NCI-H446 (cell line): Measurements from ENCODE around the gene DOK7.
"Not testable (repeated sequence)": the region's sequence is repeated elsewhere in the genome, so short reads cannot be mapped to it uniquely, and the experiment has no call there.

Source experiments
- DNase-seq, 2 experiments: peaks; one replicate each; lab custom pipeline; 2025; lab: John Stamatoyannopoulos, UW

Gene DOK7

GRCh38 chr4:3442959-3443749 lies 20.0 kb upstream of the DOK7 start:
- peak in 1 of 2 experiments; percentile 36 for DNase-seq

DNA sequence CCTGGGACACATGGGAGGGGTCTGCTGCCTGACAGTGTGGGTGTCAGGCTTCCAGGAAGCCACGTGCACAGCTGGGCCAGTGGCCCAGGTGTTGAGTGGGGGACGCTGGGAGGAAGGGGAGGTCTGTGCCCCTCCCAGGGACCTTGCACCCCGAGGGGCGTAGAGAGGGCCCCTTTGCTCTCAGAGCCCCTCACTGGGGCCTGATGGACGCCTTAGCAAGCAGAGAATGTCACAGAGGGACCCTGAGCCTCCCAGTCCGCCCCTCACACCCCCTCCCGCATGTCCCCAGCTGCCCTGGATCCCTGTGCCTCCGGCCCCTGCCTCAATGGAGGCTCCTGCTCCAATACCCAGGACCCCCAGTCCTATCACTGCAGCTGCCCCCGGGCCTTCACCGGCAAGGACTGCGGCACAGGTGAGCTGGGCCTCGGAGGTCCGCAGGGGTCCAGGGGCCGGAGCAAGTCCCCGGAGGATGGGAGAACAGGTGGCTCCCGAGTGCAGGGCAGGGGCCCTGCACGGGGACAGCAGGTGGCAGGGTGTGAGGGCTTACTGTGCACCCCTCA lies 19.3 kb upstream of the DOK7 start:
- no peak for DNase-seq

- DNase-seq: no peak
These were observed 18.6 kb upstream of the DOK7 start for GRCh38 chr4:3444351-3445110.

GRCh38 chr4:3445111-3445820 lies 17.8 kb upstream of the DOK7 start:
- DNase-seq: no peak

DNA sequence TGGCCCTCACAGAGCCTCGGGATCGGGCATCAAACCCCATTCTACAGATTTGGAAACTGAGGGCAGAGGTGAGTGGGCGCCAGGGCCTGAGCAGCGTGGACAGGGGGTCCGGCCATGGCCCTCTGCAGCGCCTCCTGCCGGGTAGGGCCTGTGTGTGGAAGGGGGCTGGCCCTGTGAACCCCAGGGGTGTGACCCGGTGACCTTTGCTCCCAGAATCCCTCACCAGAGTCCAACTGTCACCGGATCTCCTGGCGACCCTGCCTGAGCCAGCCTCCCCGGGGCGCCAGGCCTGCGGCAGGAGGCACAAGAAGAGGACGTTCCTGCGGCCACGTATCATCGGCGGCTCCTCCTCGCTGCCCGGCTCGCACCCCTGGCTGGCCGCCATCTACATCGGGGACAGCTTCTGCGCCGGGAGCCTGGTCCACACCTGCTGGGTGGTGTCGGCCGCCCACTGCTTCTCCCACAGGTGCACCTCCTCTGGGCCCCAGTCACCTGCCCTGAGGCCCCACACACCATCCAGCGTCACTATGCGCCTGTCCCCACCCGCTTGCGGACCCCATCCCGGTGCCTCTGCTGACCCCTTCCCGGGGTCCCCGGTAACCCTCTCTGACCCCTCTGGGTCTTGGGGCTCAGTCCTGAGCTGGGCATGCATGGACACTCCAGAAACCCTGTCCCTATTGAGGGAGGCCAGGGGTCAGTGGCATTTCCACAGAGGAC lies 17.1 kb upstream of the DOK7 start:
- no peak for DNase-seq

GRCh38 chr4:3446631-3447320 lies 16.3 kb upstream of the DOK7 start:
- no peak for DNase-seq

DNA sequence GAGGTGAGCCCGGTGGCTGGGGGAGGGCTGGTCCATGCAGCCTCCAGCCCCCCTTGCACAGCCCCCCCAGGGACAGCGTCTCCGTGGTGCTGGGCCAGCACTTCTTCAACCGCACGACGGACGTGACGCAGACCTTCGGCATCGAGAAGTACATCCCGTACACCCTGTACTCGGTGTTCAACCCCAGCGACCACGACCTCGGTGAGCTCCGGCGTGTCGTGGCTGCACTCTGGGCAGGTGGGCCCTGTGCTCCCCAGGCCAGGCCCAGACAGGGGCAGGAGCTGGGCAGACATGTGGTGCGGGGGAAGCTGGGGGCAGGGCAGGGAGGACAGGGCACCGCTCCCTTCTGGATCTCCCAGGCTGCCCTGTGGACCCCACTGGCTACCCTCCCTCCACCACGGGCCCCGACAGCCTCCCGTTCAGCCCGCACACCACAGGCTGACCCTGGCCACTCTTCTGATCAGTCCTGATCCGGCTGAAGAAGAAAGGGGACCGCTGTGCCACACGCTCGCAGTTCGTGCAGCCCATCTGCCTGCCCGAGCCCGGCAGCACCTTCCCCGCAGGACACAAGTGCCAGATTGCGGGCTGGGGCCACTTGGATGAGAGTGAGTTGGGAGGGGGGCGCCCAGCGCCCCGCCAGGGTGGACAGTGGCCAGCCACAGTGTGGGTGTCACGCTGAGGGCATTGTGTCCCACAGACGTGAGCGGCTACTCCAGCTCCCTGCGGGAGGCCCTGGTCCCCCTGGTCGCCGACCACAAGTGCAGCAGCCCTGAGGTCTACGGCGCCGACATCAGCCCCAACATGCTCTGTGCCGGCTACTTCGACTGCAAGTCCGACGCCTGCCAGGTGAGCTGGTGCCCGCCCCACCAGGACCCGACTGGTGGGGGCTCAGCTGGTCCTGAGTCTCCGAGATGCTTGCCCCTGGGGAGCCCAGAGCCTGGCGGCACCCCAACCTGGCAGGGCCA lies 15.4 kb upstream of the DOK7 start:
- no peak for DNase-seq

DNA sequence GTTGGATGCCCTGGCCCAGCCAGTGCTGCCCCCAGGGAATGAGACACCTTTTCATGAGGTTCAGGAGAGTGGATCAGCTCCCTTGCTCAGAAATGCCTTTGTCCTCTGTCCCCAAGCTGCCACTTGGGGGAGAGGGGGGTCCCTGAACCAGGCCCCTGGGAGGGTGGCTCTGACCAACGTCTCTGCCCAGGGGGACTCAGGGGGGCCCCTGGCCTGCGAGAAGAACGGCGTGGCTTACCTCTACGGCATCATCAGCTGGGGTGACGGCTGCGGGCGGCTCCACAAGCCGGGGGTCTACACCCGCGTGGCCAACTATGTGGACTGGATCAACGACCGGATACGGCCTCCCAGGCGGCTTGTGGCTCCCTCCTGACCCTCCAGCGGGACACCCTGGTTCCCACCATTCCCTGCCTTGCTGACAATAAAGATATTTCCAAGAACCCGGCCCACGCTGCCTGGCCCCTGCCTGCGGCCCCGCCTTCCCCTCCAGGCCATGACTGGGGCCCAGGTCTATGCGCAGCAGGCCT lies 14.0 kb upstream of the DOK7 start:
- no peak for DNase-seq

GRCh38 chr4:3449574-3450534 lies 13.3 kb upstream of the DOK7 start:
- no peak for DNase-seq

DNA sequence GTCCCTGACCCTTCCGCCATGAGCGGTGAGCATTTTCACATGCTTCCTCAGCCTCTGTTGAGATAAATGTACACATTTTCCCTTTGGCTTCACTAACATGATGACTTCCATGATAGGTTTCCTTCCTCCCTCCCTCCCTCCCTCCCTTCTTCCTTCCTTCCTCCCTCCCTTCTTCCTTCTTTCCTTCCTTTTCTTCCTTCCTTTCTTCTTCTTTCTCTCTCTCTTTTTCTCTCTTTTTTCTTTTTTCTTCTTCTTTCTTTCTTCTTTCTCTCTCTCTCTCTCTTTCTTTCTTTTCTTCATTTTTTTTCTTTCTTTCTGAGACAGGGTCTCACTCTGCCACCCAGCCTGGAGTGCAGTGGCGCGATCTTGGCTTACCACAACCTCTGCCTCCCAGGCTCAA lies 12.5 kb upstream of the DOK7 start:
- DNase-seq: no peak

GRCh38 chr4:3451956-3452355 lies 11.2 kb upstream of the DOK7 start:
- no peak for DNase-seq

DNA sequence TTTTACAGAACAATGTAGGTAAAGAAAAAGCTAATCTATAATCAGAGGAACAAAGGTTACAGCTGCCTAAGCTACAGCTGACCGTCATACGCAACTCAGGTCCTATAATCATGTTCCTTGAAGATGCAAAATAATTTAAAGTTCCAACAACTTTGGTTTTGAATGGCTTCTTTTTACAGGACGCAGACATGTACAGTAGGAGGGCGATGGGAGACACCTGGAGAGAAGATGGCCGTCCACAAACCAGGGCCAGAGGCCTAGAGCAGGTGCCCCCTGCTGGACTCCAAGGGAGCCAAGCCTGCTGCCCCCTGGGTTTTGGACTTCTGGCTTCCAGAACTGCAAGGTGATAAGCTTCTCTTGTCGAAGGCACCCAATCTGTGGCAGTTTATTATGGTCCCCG lies 10.7 kb upstream of the DOK7 start:
- DNase-seq: no peak

GRCh38 chr4:3455596-3455995 lies 7.5 kb upstream of the DOK7 start:
- DNase-seq: not testable (repeated sequence)

DNA sequence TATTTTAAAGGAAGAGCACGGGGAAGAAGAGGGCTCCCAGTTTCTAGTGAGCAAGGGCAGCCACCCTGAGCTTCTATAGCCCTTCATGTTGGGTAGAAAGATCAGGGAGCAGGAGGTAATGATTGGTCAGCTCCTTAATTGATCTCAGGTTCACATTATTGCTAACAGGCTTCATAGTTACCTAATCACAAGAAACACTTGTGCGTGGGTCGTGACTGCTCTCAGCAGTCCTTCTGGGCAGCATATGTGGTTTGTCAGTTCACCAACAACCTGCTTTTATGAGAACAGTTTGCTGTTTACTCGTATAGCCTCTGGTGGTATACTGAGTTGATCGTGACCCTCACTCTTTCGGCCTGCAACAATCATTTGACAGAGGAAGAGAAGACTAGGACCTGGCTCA lies 4.7 kb upstream of the DOK7 start:
- DNase-seq: no peak

GRCh38 chr4:3459156-3459555 lies 4.0 kb upstream of the DOK7 start:
- DNase-seq: not testable (repeated sequence)

GRCh38 chr4:3460926-3461325 lies 2.2 kb upstream of the DOK7 start:
- DNase-seq: no peak

DNA sequence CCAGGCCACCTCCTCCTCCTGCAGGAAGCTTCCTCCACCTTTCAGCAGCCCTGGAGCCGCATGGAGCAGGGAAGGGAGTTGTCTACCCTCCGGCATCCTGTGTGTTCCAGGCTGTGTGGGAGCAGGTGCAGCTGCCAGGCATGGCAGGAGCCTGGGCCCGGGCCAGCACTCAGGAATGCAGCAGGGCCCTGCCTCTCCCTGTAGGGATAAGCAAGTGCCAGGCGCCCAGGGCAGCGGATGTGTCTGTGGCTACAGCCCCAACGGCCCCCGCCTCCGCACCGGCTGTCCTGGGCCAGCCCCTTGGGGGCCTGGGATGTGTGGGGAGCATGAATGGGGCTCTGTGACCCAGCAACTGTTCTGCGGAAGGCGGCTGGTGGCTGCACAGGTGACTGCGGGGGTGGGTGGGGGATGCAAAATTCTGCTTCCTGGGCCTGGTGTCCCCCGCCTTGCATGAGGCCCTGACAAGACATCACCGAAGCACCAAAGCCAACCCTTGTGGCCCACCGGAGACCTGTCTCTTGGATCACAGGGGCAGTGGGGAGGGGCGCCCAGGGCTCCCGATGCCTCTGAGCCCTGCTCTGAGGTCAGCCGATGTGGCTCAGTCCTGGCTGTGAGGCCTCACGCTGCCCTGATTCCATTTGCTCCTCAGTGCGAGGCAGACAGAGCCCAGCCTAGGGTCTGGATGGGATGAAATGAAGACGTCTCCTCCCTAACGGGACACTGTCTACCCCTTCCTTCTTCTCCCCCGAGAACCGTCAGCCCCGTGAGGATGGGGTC lies 1.4 kb upstream of the DOK7 start:
- peak; percentile 4 to 6 for DNase-seq

DNA sequence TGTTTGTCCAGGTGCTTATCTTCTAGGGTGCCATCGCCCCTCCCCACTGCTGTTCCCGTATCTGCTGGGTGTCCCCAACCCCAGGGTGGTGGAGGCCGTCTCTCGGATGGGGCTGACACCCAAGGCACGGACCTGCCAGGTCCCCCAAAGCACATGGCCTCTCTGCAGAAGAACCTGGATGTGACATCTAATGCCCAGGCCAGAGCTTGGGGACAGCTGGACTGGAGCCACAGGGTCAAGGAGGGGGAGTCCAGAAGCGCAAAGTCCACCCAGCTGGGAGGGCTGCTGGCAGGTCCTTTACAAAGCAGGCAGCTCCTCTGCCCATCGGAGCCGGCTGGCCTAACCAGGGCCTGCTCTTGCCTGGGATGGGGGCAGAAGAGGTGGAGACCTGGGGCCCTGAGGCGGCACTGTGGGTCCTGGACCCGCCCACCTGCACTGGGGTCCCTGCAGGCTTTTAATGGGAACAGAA lies 751 bp upstream of the DOK7 start:
- DNase-seq: no peak
